Ovary (tissue), 9 donors: ENCODE measurements around the gene MYO5B. TPM values are rescaled to one million over a fixed set of nuclear protein-coding genes. Genes with fewer than 3 reads are reported as not detected.

Experiments
- DNase-seq, 5 donors: peaks; one replicate each; pipeline ENCODE4 v3.0.0-alpha.2; 2019 to 2020
- H3K27ac ChIP-seq, 2 donors: fragments of 200-600 bp; one replicate each; pipeline versions ENCODE4 v1.5.1 to v1.8.0; 2019 to 2022
- H3K27me3 ChIP-seq: fragments of 200-600 bp; one replicate; pipeline ENCODE4 v1.8.0; 2022
- H3K36me3 ChIP-seq: fragments of 200-600 bp; sonication (generic); one replicate; pipeline ENCODE4 v1.5.1; 2019
- H3K4me1 ChIP-seq: one replicate; pipeline ENCODE4 v1.8.1; 2013; ENCODE audit warnings: mild to moderate bottlenecking, moderate library complexity; ENCODE audit not compliant: insufficient read depth
- H3K4me3 ChIP-seq: fragments of 200-600 bp; sonication (generic); one replicate; pipeline ENCODE4 v1.5.1; 2017
- H3K9me3 ChIP-seq, 2 donors: fragments of 200-600 bp in 1 of 2; sonication (generic) in 1 of 2; one replicate each; pipeline versions ENCODE4 v1.5.1 to v1.8.1; 2013 to 2019; ENCODE audit warnings: mild to moderate bottlenecking in 1 of 2, moderate library complexity in 1 of 2
- CTCF ChIP-seq, 3 donors: fragments of 450-650 bp in 2 of 3; fragments of 200-600 bp in 1 of 3; IDR thresholded peaks; one replicate each; pipeline versions ENCODE4 v1.5.1 to v1.8.0; 2016 to 2022; ENCODE audit warnings: antibody characterized with exemption in 3 of 3, mild to moderate bottlenecking in 1 of 3
- EP300 ChIP-seq: sonication (generic); formaldehyde crosslinking; IDR thresholded peaks from one replicate; pipeline ENCODE4 v1.6.1; 2017; ENCODE audit warnings: antibody characterized with exemption
- POLR2A ChIP-seq: fragments of 450-650 bp; IDR thresholded peaks from one replicate; pipeline ENCODE4 v1.6.1; 2017; ENCODE audit warnings: antibody characterized with exemption, mild to moderate bottlenecking, moderate library complexity
- WGBS, 3 donors: extraction: QIAGEN DNeasy Blood & Tissue Kit in 1 of 3; methylation state at CpG; one replicate each; pipeline versions ENCODE4 v1.1.5 to v1.1.7; 2013 to 2017; 5-methylcytosine and 5-hydroxymethylcytosine counted together
- intact Hi-C, 4 donors: fragments of 100-400 bp; cut with DNase I; formaldehyde crosslinking; loops; one replicate each; pipeline versions ENCODE4 v1.11.0 to v1.15.1; 2022 to 2023
- polyA plus RNA-seq, 2 donors: library from polyadenylated mRNA; stranded (reverse); fragments of 200-250 nt in 1 of 2; fragments of 350-450 nt in 1 of 2; fragmentation: Illumina TruSeq in 1 of 2; extraction: RNeasy Lipid Tissue Mini Kit (QIAGEN cat#74804) in 1 of 2; gene quantifications; one replicate each; pipeline ENCODE4 v1.2.3, GENCODE V29; 2013 to 2014
- total RNA-seq, 7 donors: library from RNA; depleted of rRNA in 2 of 7; stranded (reverse); fragments of >200 nt in 2 of 7; fragmentation: NEBNext Ultra II Directional in 3 of 7; extraction: Animal tissue kit (Norgen Biotek cat#: 25700) in 3 of 7; gene quantifications; one replicate each; pipeline versions ENCODE4 v1.1.0 to v1.2.4, GENCODE V29; 2016 to 2023
- donor health status: DM: no; HTN: no; CAD: no; lungs with moderate emphysema.
- donor health status: DM: no; HTN: no; CAD: no.
- donor health status: Bipolar disorder and iron deficiency.
- donor health status: DM: yes; HTN: yes; CAD: no.
- donor health status: DM: no; HTN: no; CAD: no.
- donor health status: DM: yes; HTN: yes; CAD: no.

Gene MYO5B
- total and polyA plus RNA-seq, 9 donors, result 0.25 to 25.5 (median 1.5) TPM

DNA sequence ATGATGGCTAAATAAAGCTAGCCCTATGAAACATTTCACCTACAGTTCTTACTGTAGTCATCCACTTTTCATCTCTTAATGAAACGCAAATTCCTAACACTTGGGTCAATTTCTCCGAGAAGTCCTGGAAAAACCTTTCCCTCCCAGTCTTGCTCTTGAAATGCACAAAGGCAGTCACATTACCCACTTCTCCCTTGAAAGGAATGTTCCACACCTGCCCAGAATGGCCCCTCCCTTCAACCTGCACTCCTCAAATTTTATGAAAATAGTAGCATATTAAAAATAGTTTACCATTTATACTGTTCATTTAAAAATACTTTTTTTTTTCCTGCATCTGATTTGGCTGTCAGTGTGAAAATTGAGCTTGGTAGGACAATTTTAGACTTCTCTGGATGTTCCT, 316.9 kb downstream of the MYO5B start:
- Histone ChIP-seq H3K4me3 (no peak overlapping the region), H3K27me3 (no peaks in the 10 kb centered on the region), H3K27ac (no peak overlapping the region), H3K9me3 (no peaks in the 10 kb centered on the region), H3K36me3 (no peaks in the 10 kb centered on the region), H3K4me1 (no peaks in the 10 kb centered on the region)
- TF ChIP-seq EP300 (no peak), CTCF (IDR thresholded peaks at IDR 0.05) (no peak), POLR2A (no peak)
- 89 to 92% (median 91%) methylated on average over 2 of the region's 2 CpGs for WGBS, 3 donors
- intact Hi-C loops, result no loop called here
- no peak for DNase-seq

GRCh38 chr18:49876536-49876935, 318.4 kb downstream of the MYO5B start:
- Histone ChIP-seq H3K36me3 (no peaks in the 10 kb centered on the region), H3K9me3 (no peaks in the 10 kb centered on the region), H3K4me1 (no peaks in the 10 kb centered on the region), H3K4me3 (no peak overlapping the region), H3K27me3 (no peaks in the 10 kb centered on the region), H3K27ac (no peak overlapping the region)
- 80 to 97% (median 81%) methylated on average over 4 of the region's 4 CpGs for WGBS, 3 donors
- no peak for TF ChIP-seq POLR2A
- TF ChIP-seq CTCF (IDR thresholded peaks at IDR 0.05), result no peak
- no peak for TF ChIP-seq EP300
- no peak for DNase-seq
- intact Hi-C loops, result no loop called here

DNA sequence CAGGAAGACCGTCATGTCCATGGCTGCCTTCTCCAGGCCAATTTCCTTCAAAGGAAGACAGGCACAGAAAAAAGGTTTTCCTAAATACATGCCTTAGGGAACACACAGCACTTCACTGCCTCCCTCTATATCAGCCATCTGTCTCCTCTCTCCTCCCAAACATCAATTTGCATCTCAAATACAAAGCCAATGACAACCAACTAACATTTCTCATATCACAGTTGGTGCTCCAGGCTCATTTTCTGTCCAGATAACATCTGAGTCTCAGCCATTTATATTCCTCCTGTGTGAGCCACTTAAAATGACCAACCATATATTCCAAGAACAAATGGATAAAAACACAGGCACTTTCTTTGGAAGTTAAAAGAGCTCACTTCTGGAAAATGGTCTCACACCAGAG, 319.2 kb downstream of the MYO5B start:
- no peaks in the 10 kb centered on the region for H3K27me3 ChIP-seq
- no peaks in the 10 kb centered on the region for H3K4me1 ChIP-seq
- H3K36me3 ChIP-seq, result no peaks in the 10 kb centered on the region
- intact Hi-C loops, result no loop called here
- no peaks in the 10 kb centered on the region for H3K9me3 ChIP-seq
- TF ChIP-seq EP300 (no peak), POLR2A (no peak), CTCF (IDR thresholded peaks at IDR 0.05) (no peak)
- H3K27ac ChIP-seq, result no peak overlapping the region
- no peak overlapping the region for H3K4me3 ChIP-seq
- 68 to 79% (median 68%) methylated on average over 1 of the region's 1 CpG for WGBS, 3 donors
- no peak for DNase-seq

DNA sequence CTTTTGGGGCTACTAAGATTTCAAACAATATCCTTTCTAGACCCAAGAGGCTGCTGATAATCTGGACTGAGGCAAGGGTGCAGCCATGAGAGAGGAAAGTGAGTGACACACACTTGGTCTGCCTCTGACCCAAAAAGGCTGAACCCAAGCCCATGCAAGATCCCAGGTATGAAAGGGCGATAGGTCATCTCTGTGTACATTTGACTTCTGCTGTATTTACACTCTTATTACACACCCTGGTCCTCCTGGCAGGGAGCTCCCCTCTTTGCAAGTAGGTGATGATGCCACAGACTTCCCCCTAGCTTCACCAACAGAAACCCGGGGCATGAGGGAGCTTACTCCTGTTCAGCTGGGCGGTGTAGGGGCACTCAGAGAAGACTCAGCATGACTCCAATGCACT, 319.8 kb downstream of the MYO5B start:
- Histone ChIP-seq H3K4me3 (no peak overlapping the region), H3K9me3 (no peaks in the 10 kb centered on the region), H3K4me1 (no peaks in the 10 kb centered on the region), H3K36me3 (no peaks in the 10 kb centered on the region), H3K27ac (no peak overlapping the region), H3K27me3 (no peaks in the 10 kb centered on the region)
- TF ChIP-seq POLR2A, result no peak
- no peak for TF ChIP-seq CTCF (IDR thresholded peaks at IDR 0.05)
- no peak for TF ChIP-seq EP300
- DNase-seq, result no peak
- intact Hi-C loops, result no loop called here
- 90 to 96% (median 92%) methylated on average over 3 of the region's 3 CpGs for WGBS, 3 donors

DNA sequence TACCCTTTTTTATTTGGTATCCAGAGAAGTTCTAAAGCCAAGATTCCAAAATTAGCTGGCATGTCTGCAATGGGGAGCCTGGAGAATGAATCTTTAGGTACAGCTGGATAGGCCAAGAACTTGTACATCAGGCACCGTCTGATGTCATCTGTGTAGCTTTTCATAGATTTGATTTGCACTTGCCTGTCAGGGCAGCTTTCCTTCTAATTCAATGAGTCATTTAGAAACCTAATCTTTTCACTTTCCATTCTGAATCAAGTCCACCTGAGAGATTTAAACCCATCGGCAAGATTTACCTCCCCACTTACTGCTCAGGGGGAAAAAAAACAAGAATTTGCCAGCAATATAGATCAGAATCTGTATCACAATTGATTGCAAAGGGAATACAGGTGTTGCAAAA, 320.7 kb downstream of the MYO5B start:
- H3K27ac ChIP-seq, result no peak overlapping the region
- 85 to 93% (median 92%) methylated on average over 2 of the region's 2 CpGs for WGBS, 3 donors
- no peaks in the 10 kb centered on the region for H3K27me3 ChIP-seq
- intact Hi-C loops, result no loop called here
- H3K9me3 ChIP-seq, result no peaks in the 10 kb centered on the region
- no peaks in the 10 kb centered on the region for H3K4me1 ChIP-seq
- no peaks in the 10 kb centered on the region for H3K36me3 ChIP-seq
- no peak for DNase-seq
- H3K4me3 ChIP-seq, result no peak overlapping the region
- TF ChIP-seq CTCF (IDR thresholded peaks at IDR 0.05) (no peak), EP300 (no peak), POLR2A (no peak)
